RCC 7860 (cell line): ENCODE data around the gene NEK5.
A peak's percentile ranks its signal among the peaks of the same experiment; 100 is the strongest.
"Not testable (repeated sequence)": the region's sequence is repeated elsewhere in the genome, so short reads cannot be mapped to it uniquely, and the experiment has no call there.

Experiments
- DNase-seq: peaks from one replicate; pipeline ENCODE4 v3.0.0-alpha.2; 2015; ENCODE audit warnings: low spot score
- FAIRE-seq: peaks from 2 replicates; lab custom pipeline; 2012; peaks lifted over from hg19 to GRCh38; lab: Jason Lieb, UNC

NEK5 gene

DNA sequence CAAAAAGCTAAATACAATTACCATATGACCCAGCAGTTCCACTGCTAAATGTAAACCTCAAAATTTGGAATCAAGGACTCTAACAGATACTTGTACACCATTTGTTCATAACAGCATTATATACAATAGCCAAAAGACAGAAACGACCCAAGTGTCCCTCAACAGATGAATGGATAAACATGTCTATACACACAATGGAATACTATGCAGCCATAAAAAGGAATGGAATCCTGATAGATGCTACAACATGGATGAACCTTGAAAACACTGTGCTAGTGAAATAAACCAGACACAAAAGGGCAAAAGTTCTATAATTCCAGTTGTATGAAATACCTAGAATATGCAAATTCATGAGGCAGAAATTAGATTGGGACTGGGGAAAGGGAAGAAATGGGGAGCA lies 18.4 kb upstream of the NEK5 start:
- DNase-seq (no peak), FAIRE-seq (no peak)

DNA sequence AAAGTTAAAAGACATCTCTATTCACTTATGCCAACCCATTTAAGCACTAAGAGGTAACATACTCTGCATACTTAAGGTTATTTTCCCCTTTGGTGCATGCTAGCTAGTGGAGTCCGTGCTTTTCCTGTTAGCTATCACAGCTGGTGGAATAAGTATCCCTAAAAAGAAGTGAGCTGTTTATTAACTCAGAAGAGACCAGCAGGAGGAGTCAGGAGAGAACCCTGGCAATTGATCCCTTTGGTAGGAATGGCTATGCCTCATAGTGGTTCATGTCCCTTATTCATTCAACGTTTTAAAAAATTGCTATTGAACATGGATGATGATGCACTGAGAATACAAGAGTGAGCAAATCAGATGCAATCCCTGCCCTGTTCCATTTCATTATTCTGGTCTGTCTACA lies 12.4 kb upstream of the NEK5 start:
- no peak for FAIRE-seq

DNA sequence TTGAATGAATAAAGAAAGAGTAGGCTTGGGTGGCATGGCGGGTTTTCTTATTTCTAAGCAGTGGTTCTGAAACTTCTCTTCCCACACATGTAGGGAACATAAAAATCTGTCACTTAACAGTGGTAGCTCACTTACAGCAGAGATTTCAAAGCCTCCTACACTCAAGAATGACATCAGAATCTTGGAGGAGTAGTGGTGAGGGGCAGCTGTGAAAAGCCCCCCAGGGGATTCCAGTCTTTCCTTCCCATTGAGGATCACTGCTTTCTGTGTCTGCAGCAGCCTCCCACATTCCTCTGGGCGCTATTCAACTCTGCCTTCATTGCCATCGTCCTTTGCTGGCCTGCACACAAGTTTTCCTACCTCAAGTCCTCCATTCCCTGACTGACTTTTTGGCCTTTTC lies 8.6 kb upstream of the NEK5 start:
- FAIRE-seq = no peak

More for the DNA sequence above, 12.4 kb upstream of the NEK5 start:
- DNase-seq = no peak

DNA sequence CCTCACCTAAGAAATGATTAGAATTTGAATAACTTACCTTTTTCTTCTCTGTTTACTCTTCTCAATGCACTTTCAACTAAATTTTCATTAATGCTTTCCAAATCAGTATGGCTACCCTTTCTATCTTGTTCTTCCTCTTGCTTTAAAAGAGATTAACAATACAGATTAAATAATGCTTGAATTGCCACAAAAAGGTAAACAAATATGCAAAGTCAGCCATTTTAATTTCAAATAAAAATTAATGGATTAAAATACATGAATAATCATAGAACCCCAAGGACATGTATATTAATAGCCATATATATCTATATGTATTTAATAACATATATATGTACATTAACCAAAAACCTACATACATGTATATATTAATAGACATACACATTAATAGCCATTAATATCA lies 7.9 kb upstream of the NEK5 start:
- DNase-seq (no peak), FAIRE-seq (no peak)

More for the DNA sequence above, 8.6 kb upstream of the NEK5 start:
- no peak for DNase-seq

DNA sequence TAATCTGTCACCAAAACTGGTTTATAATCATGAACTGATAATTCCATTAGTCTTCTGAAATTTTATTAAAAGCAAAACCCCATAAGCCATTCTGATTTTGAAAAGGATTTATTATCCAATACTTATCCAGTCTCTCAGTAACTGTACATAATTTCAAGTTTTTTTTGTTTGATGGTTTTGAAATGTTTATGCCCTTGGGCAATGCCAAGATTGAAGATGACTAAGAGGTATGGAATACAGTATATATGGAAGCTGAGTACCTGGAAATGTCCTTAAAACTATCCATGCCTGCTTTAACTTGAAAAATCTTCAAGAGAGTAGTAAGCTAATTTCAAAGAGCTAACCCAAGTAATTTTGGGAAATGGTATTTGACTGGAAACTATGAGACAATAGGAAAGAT lies 1.8 kb upstream of the NEK5 start:
- FAIRE-seq (no peak), DNase-seq (no peak)

DNA sequence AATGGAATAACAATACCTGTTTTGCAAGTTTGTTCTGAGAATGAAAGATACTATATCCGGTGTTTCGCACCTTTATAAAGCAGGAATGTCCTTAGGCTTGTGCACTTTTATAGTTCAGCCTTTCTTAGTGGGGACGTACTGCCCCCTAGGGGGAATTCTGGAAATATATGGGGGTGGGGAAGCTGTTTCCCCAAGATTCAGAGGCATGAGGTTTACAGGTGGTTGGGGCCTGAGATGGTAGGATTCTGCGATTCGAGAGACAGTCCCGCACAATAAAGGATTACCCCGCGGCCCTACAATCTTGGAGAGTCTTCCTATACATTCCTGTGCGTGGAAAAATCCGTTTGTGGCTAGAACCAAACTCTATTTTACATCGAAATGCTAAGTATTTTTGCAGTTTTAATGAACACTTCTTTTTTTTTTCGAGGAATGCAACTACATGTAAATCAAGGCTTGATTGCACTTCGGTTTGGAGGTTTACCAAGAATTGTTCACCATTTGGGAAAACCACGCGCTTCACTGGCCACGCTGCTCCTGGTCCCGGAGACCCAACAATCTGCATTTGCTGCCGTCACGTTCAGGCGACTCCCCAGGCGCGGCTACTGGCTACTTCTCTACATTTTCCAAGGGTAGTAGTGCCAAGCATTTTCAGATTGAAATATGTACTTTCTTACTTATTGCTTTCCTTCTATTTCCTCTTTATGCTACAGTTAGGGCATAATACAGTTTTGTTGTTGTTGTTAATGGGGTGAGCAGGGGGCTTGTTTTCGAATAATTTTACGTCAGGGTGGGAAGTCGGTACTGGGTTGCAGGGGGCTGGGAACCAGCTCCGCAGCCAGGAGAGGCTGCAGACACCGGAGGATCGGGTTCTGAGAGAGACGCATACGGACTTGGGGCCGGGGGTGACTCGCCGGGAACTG lies 830 bp downstream of the NEK5 start:
- DNase-seq (peak; percentile 29), FAIRE-seq (peak; percentile 65)

DNA sequence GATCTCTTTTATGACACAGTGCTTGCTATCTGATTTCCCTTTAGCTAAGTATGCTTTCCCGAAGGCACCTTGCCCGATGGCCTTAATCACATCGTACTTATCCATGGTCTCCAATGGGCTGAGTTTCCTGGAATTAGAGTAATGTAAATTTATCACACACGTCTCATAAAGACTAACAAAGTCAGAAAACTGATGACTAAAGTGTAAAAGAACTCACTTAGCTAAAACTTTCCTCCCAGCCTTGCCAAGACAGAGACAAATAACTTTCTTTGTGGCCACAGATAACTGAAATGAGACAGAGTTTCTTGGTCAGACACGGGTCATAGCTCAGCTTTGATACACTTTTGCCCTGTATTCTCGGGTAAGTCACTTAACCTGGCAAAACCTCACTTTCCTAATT lies 1.5 kb downstream of the NEK5 start:
- no peak for DNase-seq
- FAIRE-seq = no peak

DNA sequence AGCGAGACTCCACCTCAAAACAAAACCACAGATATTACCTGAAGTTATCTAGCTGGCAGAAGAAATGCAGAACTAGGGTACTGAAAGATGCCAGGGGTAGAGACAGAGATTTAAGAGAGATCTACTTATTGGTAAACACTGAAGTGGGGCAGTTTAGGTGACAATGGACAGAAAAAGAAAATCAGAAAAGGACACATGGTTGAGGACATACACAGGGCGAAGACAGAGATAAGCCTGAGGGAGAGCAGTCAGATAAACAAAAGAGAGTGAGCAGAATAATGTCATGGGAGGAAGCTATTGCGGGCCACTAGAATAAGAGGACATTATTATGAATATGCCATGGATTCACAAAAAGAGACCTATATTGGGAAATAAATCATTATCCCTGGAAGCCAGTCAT lies 3.3 kb downstream of the NEK5 start:
- no peak for FAIRE-seq
- DNase-seq = no peak

DNA sequence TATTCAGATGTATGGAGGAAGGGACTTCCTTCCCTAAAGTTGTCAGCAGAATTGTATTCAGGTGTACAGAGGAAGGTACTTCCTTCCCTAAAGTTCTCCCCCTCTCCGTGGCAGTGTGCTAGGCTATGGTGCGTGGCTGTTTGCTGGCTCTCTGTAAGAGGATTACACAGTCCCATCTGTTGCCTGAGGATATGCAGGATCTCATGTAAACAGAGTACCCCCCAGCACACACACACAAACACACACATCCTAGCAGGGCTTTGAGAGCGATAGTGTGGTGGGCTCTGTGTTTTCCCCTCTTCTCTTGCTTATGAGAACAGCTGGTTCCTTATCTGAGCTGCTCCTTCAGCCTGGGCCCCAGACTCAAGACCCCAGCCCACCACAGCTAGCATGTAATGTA lies 10.3 kb downstream of the NEK5 start:
- no peak for FAIRE-seq

DNA sequence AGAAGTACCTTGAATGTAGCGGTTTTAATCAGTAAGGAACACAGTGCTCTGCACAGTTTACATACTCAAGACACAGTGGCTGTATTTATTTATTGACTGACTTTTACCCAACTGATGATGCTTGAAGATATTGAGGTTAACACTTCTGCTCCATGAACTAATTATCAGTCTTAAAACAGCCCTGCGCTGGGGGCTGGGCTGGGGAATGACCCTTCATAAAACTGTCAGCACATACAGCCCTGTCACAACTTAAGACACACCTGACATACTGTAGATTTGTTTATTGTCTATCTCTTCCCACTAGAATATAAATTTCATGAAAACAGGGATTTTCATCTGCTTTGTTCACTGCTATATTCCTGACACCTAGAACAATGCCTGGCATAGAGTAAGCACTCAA lies 10.8 kb downstream of the NEK5 start:
- DNase-seq (no peak), FAIRE-seq (no peak)

More for the DNA sequence above, 10.3 kb downstream of the NEK5 start:
- no peak for DNase-seq

DNA sequence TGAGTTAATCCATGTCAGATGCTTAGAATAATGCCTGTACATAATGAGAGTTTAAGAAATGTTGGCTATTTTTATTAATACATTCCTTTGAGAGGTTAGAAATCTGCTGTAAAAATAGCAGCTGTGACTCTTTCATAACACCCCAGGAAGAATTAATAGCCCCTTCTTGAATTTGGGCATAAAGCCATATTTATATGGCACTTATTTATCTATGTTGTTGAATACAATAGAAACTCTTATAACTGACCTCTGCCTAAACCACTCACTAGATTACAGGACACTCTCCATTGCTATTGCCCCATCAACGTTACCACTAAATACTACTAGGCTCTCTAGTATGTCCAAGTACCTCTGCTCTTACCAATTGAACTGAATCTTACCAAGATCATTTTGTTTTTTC lies 16.3 kb downstream of the NEK5 start:
- DNase-seq (no peak), FAIRE-seq (no peak)

DNA sequence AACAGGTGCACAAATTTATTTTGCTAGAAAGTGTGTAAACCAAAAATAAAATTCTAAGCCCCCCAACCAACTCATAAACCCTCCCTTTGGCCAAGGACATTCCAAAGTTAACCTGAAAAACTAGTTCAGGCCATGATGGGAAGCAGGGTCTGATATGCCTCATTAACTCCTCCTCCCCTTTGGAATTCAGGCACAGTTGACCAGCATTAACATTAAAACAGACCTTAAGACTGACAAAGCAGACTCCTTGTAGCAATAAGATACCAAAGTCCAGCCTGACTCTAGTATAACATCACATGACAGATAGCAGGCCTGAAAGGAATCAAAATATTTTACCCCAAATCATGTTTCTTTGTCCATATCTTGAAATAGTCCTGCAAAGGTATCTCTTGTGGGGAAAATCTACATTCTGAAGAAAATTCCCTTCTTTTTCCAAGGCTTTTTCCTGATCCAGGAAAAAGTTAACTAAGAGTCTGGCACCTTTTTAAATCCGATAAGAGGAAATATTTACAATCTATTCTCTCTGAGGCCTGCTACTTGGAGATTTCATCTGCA lies 19.7 kb downstream of the NEK5 start:
- DNase-seq = no peak
- peak; percentile 79 for FAIRE-seq

DNA sequence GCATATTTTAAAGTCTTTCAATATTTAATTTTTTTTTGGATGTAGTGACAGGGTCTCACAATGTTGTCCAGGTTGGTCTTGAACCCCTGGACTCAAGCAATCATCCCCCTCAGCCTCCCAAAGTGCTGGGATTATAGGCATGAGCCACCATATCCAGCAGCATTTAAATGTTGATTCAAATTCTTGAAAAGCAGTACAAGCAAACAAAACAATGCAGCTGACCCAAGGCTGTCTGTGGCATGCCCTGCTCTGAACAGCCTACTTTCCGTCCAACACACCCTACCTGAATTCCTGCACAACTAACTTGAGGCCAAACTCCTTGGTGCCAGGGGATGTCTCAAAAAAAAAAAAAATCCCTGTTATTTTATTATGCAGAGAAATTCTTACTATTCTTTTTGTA lies 23.0 kb downstream of the NEK5 start:
- FAIRE-seq (no peak), DNase-seq (no peak)

DNA sequence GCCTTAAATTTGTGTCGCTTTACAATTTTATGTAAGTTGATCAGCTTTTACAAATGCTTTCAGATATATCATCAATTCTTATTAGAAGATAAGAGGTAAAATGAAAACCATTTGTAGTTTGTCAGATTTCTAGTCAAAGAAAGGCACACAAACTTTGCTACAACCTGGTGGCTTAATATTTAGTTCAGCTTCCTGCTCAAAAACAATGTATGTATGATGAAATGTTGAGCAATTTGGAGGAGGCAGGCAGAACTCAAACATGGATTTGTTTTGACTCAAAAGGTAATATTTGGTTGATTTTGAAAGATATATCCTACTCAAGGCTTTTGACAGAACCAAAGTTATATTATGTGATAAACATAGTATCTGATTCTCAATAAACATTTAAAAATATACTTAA lies 24.2 kb downstream of the NEK5 start:
- FAIRE-seq = no peak
- DNase-seq = no peak

DNA sequence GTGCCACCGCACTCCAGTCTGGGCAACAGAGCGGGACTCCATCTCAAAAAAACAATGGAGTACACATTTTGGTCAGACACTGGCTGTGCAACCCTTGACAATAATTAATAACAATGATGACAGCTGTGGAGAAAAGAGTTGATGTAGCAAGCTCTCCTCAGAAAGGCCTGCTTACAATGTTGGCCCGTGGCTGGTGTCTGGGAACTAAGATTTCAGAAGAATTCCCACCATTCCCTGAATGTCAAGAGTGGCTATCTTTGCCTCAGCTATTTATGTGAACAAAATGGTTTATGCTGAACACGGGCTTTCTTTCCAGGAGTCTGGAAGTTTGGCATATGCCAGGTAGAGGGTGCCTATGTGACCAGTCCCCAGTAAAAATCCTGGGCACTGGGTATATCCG lies 25.5 kb downstream of the NEK5 start:
- FAIRE-seq (no peak), DNase-seq (no peak)

DNA sequence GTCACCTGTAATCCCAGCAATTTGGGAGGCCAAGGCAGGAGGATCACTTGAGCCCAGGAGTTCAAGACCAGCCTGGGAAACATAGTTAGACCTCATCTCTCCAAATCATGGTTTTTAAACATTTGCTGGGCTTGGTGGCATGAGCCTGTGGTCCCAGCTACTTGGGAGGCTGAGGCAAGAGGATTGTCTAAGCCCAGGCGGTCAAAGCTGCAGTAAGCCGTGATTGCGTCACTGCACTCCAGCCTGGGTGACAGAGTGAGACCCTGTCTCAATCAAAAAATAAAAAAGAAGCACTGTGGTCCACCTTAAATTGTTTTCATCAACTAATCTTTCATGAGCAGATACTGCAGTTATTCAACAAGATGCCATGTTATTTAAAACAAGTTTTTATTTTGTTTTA lies 26.4 kb downstream of the NEK5 start:
- not testable (repeated sequence) for DNase-seq, FAIRE-seq

DNA sequence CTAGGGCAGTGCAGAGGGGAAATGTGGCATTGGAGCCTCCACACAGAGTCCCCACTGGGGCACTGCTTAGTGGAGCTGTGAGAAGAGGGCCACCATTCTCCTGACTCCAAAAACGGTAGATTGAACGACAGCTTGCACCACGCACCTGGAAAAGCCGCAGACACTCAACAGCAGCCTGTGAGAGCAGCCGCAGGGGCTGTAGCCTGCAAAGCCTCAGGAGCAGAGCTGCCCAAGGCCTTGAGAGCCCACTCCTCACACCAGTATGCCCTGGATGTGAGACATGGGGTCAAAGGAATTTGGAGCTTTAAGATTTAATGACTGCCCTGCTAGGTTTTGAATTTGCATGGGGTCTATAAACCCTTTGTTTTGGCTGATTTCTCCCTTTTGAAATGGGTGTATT lies 31.7 kb downstream of the NEK5 start:
- no peak for DNase-seq
- no peak for FAIRE-seq

DNA sequence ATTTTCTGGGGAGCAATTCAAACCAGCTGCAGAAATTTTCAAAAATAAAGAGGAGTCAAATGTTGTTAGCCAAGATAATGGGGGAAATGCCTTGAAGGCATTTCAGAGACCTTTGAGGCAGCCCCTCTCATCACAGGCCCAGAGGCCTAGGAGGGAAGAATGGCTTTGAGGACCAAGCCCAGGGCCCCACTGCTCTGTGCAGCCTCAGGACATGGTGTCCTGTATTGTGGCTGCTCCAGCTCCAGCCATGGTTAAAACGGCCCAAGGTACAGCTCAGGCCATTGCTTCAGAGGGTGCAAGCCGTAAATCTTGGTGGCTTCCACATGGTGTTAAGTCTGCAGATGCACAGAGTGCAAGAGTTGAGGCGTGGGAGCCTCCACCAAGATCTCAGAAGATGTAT lies 32.1 kb downstream of the NEK5 start:
- no peak for FAIRE-seq
- no peak for DNase-seq

DNA sequence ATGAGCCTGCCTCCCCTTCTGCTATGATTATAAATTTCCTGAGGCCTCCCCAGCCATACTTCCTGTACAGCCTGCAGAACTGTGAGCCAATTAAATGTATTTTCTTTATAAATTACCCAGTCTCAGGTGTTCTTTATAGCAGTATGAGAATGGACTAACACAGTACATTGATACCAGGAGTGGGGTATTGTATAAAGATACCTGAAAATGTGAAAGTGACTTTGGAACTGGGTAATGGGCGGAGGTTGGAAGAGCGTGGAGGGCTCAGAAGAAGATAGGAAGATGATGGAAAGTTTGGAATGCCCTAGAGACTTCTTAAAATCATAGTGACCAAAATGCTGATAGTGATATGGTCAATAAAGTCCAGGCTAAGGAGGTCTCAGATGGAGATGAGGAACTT lies 32.8 kb downstream of the NEK5 start:
- DNase-seq (no peak), FAIRE-seq (no peak)

DNA sequence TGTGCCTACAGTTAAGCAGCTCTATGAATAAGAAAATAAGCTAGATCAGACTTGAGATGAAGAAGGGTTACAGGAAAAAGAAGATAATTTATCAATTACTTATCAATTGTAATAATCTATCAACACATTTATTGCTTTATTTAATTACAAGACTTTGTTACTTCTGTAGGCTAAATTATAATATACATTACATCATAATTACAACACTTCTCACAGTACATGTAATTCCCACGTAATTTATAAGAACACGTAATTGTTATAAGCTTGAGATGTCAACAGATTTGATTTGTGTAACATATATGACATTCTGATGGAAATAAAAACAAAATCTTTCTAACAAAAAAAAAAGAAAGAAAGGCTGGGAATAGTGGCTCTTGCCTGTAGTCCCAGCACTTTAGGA lies 36.8 kb downstream of the NEK5 start:
- DNase-seq (no peak), FAIRE-seq (no peak)

DNA sequence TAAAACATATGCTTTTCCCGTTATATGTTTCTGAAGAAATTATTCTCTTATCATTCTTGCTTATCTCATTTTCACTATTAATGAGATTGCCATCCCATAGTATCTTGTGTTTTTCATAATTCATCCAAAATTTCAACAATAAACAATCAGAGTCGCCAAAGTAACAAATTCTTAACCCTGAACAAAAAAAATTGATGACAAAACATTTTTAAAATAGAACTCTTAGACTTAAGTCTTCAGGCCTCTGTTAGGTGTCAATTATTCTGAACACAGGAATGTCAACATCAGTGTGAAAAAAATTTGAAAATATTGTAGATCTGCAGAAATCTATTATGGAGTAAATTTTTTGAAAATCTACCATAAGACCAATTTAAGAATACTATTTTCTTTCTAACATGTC lies 37.4 kb downstream of the NEK5 start:
- FAIRE-seq (no peak), DNase-seq (no peak)

DNA sequence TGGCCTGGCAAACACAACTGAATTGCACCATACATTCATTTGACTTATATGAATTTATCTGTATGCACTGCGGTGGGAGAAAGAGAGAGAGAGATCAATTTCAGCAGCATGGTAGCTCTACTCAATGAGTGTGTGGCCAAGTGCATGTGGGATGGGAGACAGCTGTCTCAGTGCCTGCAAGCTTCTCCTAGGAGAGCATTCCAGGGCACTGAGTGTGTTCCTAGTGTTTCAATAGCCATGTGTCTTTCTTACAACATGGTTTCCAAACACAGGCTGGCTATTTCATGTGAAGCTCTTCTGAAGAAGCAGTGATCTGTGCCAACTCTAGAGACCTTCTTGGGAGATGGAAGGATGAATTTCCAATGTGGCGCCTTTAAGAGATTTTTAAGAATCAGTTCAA lies 43.5 kb downstream of the NEK5 start:
- DNase-seq (no peak), FAIRE-seq (no peak)

DNA sequence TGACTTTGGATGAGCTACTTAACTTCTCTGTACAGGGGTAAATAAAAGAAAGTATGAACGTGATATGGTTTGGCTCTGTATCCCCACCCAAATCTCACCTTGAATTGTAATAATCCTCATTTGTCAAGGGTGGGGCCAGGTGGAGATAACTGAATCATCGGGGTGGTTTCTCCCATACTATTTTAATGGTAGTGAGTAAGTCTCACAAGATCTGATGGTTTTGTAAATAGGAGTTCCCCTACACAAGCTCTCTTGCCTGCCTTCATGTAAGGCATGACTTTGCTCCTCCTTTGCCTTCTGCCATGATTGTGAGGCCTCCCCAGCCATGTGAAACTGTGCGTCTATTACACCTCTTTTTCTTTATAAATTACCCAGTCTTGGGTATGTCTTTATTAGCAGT lies 43.9 kb downstream of the NEK5 start:
- DNase-seq, FAIRE-seq: not testable (repeated sequence)
